ENCODE data around the gene ALDH16A1.

ALDH16A1 gene

DNA sequence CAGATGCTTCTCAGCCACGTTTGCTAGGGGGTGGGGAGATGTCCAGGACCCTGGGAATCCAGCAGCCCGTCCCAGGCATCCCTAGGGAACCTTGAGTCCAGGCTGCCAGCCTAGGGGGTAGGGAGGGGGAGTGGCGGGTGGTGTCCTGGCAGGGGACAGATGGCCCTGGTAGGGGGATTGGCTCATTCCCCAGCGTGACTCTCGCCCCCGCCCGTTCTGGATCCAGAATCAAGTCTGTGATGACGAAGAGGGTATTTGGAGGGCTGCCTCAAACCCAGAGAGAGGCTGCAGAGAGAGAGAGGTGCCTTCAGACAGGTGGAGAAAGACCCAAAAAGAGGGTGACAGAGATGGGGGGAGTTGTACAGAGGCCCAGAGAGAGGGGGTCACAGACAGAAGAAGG, 15.8 kb upstream of the ALDH16A1 start:
- H3K27me3 ChIP-seq (ENCODE audit: insufficient read depth, low read length, poor library complexity, severe bottlenecking) = no peaks in the 10 kb centered on the region
- peaks cover 2% of the 10 kb centered on the region for H3K4me1 ChIP-seq (ENCODE audit: insufficient read depth, low read length, poor library complexity, severe bottlenecking)
- TF ChIP-seq EZH2phosphoT487 (IDR thresholded peaks at IDR 0.05; ENCODE audit: borderline replicate concordance) (no peak), CTCF (conservative IDR thresholded peaks at IDR 0.05; ENCODE audit: low read length) (no peak)

DNA sequence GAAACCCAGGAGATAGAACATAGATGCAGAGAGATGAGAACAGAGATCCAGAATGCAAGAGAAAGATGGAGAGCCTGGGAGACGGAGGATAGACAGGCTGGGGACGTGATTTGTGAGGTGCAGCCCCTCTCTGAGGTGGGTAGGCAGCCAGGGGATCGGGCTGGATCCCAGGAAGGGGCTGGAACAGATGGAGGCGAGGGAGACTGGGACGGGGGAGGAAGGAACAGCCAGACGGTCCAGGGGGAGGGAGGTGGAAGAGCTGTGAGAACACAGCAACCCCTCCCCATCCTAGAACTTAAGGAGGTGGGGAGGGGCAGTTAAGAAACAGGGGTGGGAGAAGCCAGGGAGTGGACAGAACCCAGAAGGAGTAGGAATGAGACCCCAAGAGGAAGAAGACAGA, 14.8 kb upstream of the ALDH16A1 start:
- H3K4me3 ChIP-seq (ENCODE audit: low read length, poor library complexity, severe bottlenecking) = no peak overlapping the region
- H3K36me3 ChIP-seq (ENCODE audit: insufficient read depth, low read length) = no peaks in the 10 kb centered on the region
- peaks cover 5% of the 10 kb centered on the region for H3K4me1 ChIP-seq (ENCODE audit: insufficient read depth, low read length, poor library complexity, severe bottlenecking)
- no peak overlapping the region for H3K9ac ChIP-seq (ENCODE audit: low read depth, low read length, poor library complexity, severe bottlenecking)
- H3K9me3 ChIP-seq (ENCODE audit: insufficient read depth, low read depth, low read length) = no peaks in the 10 kb centered on the region
- H3K79me2 ChIP-seq (ENCODE audit: insufficient read depth, low read length) = no peaks in the 10 kb centered on the region
- no peaks in the 10 kb centered on the region for H4K20me1 ChIP-seq (ENCODE audit: insufficient read depth, low read length, poor library complexity, severe bottlenecking)
- no peaks in the 10 kb centered on the region for H3F3A ChIP-seq (ENCODE audit: low read depth)
- H3K9me2 ChIP-seq (replicated peaks; ENCODE audit: low read depth, low read length) = no peaks in the 10 kb centered on the region
- H3K4me2 ChIP-seq (ENCODE audit: low read depth, low read length, poor library complexity, severe bottlenecking) = no peak overlapping the region
- no peak overlapping the region for H2AFZ ChIP-seq (ENCODE audit: low read length)
- H3K27me3 ChIP-seq (ENCODE audit: insufficient read depth, low read length, poor library complexity, severe bottlenecking) = no peaks in the 10 kb centered on the region
- TF ChIP-seq EZH2phosphoT487 (IDR thresholded peaks at IDR 0.05; ENCODE audit: borderline replicate concordance) (no peak), CTCF (conservative IDR thresholded peaks at IDR 0.05; ENCODE audit: low read length) (no peak)

More for the DNA sequence above, 15.8 kb upstream of the ALDH16A1 start:
- H3K9ac ChIP-seq (ENCODE audit: low read depth, low read length, poor library complexity, severe bottlenecking) = no peak overlapping the region
- H4K20me1 ChIP-seq (ENCODE audit: insufficient read depth, low read length, poor library complexity, severe bottlenecking) = no peaks in the 10 kb centered on the region
- H3K79me2 ChIP-seq (ENCODE audit: insufficient read depth, low read length) = no peaks in the 10 kb centered on the region
- no peak overlapping the region for H3K4me3 ChIP-seq (ENCODE audit: low read length, poor library complexity, severe bottlenecking)
- H3F3A ChIP-seq (ENCODE audit: low read depth) = no peaks in the 10 kb centered on the region
- H3K36me3 ChIP-seq (ENCODE audit: insufficient read depth, low read length) = no peaks in the 10 kb centered on the region
- no peaks in the 10 kb centered on the region for H3K9me2 ChIP-seq (replicated peaks; ENCODE audit: low read depth, low read length)
- no peaks in the 10 kb centered on the region for H3K9me3 ChIP-seq (ENCODE audit: insufficient read depth, low read depth, low read length)
- no peak overlapping the region for H3K4me2 ChIP-seq (ENCODE audit: low read depth, low read length, poor library complexity, severe bottlenecking)
- H2AFZ ChIP-seq (ENCODE audit: low read length) = no peak overlapping the region

GRCh38 chr19:49439836-49440235, 13.2 kb upstream of the ALDH16A1 start:
- no peaks in the 10 kb centered on the region for H4K20me1 ChIP-seq (ENCODE audit: insufficient read depth, low read length, poor library complexity, severe bottlenecking)
- TF ChIP-seq CTCF (conservative IDR thresholded peaks at IDR 0.05; ENCODE audit: low read length) (no peak), EZH2phosphoT487 (IDR thresholded peaks at IDR 0.05; ENCODE audit: borderline replicate concordance) (no peak)
- no peaks in the 10 kb centered on the region for H3K9me3 ChIP-seq (ENCODE audit: insufficient read depth, low read depth, low read length)
- H2AFZ ChIP-seq (ENCODE audit: low read length) = no peak overlapping the region
- H3K4me3 ChIP-seq (ENCODE audit: low read length, poor library complexity, severe bottlenecking) = no peak overlapping the region
- H3K27me3 ChIP-seq (ENCODE audit: insufficient read depth, low read length, poor library complexity, severe bottlenecking) = no peaks in the 10 kb centered on the region
- no peaks in the 10 kb centered on the region; the same call in 1 of the 2 replicates for H3F3A ChIP-seq (ENCODE audit: low read depth)
- no peaks in the 10 kb centered on the region for H3K79me2 ChIP-seq (ENCODE audit: insufficient read depth, low read length)
- no peaks in the 10 kb centered on the region for H3K9me2 ChIP-seq (replicated peaks; ENCODE audit: low read depth, low read length)
- peaks cover 11% of the 10 kb centered on the region for H3K4me1 ChIP-seq (ENCODE audit: insufficient read depth, low read length, poor library complexity, severe bottlenecking)
- H3K4me2 ChIP-seq (ENCODE audit: low read depth, low read length, poor library complexity, severe bottlenecking) = no peak overlapping the region
- no peaks in the 10 kb centered on the region for H3K36me3 ChIP-seq (ENCODE audit: insufficient read depth, low read length)
- no peak overlapping the region for H3K9ac ChIP-seq (ENCODE audit: low read depth, low read length, poor library complexity, severe bottlenecking)

All from Loucy (cell line).